SK-N-SH (cell line): ENCODE results near the gene CD96. TPM values are rescaled to one million over a fixed set of nuclear protein-coding genes. Genes with fewer than 3 reads are reported as not detected.
A peak's percentile ranks its signal among the peaks of the same experiment; 100 is the strongest.

Experiments
- CTCF ChIA-PET: fragments of 300-600, 350-600 bp; formaldehyde crosslinking; extraction: SDS; loops from one replicate; lab custom pipeline; 2021; lab: Yijun Ruan, JAX
- POLR2A ChIA-PET: fragments of 350-600 bp; sonication (Branson Sonifier 250); formaldehyde crosslinking; extraction: SDS; loops from one replicate; lab custom pipeline; 2020; ENCODE audit warnings: antibody characterized with exemption, inconsistent platforms; lab: Yijun Ruan, JAX
- DNase-seq: peaks from one replicate; pipeline ENCODE4 v3.0.0; 2012
- H2AFZ ChIP-seq: fragments of 200-600 bp; sonication (generic); 2 replicates; pipeline ENCODE4 v1.8.1; 2016; ENCODE audit warnings: antibody characterized with exemption, mild to moderate bottlenecking, low read depth
- H3F3A ChIP-seq: fragments of 200-600 bp; sonication (generic); replicated peaks from 2 replicates; pipeline ENCODE3; 2016; ENCODE audit warnings: antibody characterized with exemption, mild to moderate bottlenecking; ENCODE audit not compliant: insufficient read depth
- H3K27ac ChIP-seq, 2 experiments: fragments of 200-500 bp in 1 of 2; fragments of 200-600 bp in 1 of 2; sonication (Bioruptor generic) in 1 of 2; sonication (generic), shearing (Covaris generic) in 1 of 2; 2 replicates each; pipeline versions ENCODE4 v1.5.1 to v1.6.1; 2014 to 2016; ENCODE audit warnings: low read depth in 2 of 2, inconsistent platforms in 1 of 2, low read length in 1 of 2, mild to moderate bottlenecking in 1 of 2, mixed read lengths in 1 of 2
- H3K27me3 ChIP-seq: fragments of 200-600 bp; sonication (generic), shearing (Covaris generic); 2 replicates; pipeline ENCODE4 v1.6.1; 2016; ENCODE audit warnings: mixed run types; ENCODE audit not compliant: insufficient read depth
- H3K36me3 ChIP-seq, 2 experiments: fragments of 200-500 bp in 1 of 2; fragments of 200-600 bp in 1 of 2; sonication (Bioruptor generic) in 1 of 2; sonication (generic) in 1 of 2; replicated peaks in 1 of 2; 2 replicates each; pipeline versions ENCODE3 to v1.5.1; 2014 to 2016; ENCODE audit warnings: low read length in 1 of 2, mild to moderate bottlenecking in 1 of 2; ENCODE audit not compliant: insufficient read depth in 2 of 2, control insufficient read depth in 1 of 2
- H3K4me1 ChIP-seq, 2 experiments: fragments of 200-500 bp in 1 of 2; fragments of 200-600 bp in 1 of 2; sonication (Bioruptor generic) in 1 of 2; sonication (generic), shearing (Covaris generic) in 1 of 2; 2 replicates each; pipeline versions ENCODE4 v1.5.1 to v1.6.1; 2014 to 2016; ENCODE audit warnings: low read depth in 1 of 2, low read length in 1 of 2, mixed run types in 1 of 2; ENCODE audit not compliant: insufficient read depth in 2 of 2, control insufficient read depth in 1 of 2
- H3K4me2 ChIP-seq: fragments of 200-600 bp; sonication (generic), shearing (Covaris generic); 2 replicates; pipeline ENCODE4 v1.6.1; 2017; ENCODE audit warnings: mixed run types
- H3K4me3 ChIP-seq, 2 experiments: fragments of 200-500 bp in 1 of 2; fragments of 200-600 bp in 1 of 2; sonication (Bioruptor generic) in 1 of 2; sonication (generic), shearing (Covaris generic) in 1 of 2; 2 replicates each; pipeline versions ENCODE4 v1.5.1 to v1.8.1; 2014 to 2016; ENCODE audit warnings: low read depth in 2 of 2, inconsistent platforms in 1 of 2, low read length in 1 of 2, mild to moderate bottlenecking in 1 of 2, mixed read lengths in 1 of 2, moderate library complexity in 1 of 2
- H3K79me2 ChIP-seq: fragments of 200-600 bp; sonication (generic); 2 replicates; pipeline ENCODE4 v1.8.1; 2017; ENCODE audit warnings: mild to moderate bottlenecking; ENCODE audit not compliant: insufficient read depth
- H3K9ac ChIP-seq: fragments of 200-600 bp; sonication (generic); 2 replicates; pipeline ENCODE4 v1.6.1; 2017; ENCODE audit warnings: mixed run types
- H3K9me2 ChIP-seq: fragments of 200-600 bp; sonication (generic); 2 replicates; pipeline ENCODE4 v1.6.1; 2017; ENCODE audit warnings: mixed run types
- H3K9me3 ChIP-seq: fragments of 200-600 bp; sonication (generic); 2 replicates; pipeline ENCODE4 v1.6.1; 2017; ENCODE audit warnings: mixed run types, mild to moderate bottlenecking, moderate library complexity
- H4K20me1 ChIP-seq: fragments of 200-600 bp; sonication (generic); 2 replicates; pipeline ENCODE4 v1.6.1; 2017; ENCODE audit warnings: mild to moderate bottlenecking, mixed run types; ENCODE audit not compliant: insufficient read depth
- EZH2phosphoT487 ChIP-seq: fragments of 200-600 bp; sonication (generic); IDR thresholded peaks from 2 replicates; pipeline ENCODE4 v1.6.1; 2017; ENCODE audit warnings: low read depth, mixed run types, mild to moderate bottlenecking, antibody characterized with exemption, moderate library complexity, borderline replicate concordance
- FOSL2 ChIP-seq: IDR thresholded peaks from 2 replicates; pipeline ENCODE4 v1.4.0; 2012; ENCODE audit warnings: low read depth, mild to moderate bottlenecking, moderate library complexity, borderline replicate concordance
- FOXM1 ChIP-seq: IDR thresholded peaks from 2 replicates; pipeline ENCODE4 v1.4.0; 2012; ENCODE audit warnings: low read depth, mild to moderate bottlenecking
- IRF3 ChIP-seq: fragments of 150-350 bp; IDR thresholded peaks from 2 replicates; pipeline ENCODE4 v1.6.1; 2016; ENCODE audit warnings: mild to moderate bottlenecking, low read depth, low read length
- JUND ChIP-seq: IDR thresholded peaks from 2 replicates; pipeline ENCODE4 v1.4.0; 2012
- MXI1 ChIP-seq: IDR thresholded peaks from 2 replicates; pipeline ENCODE4 v1.6.1; 2012; ENCODE audit warnings: mild to moderate bottlenecking, low read depth, low read length, improper control_type of control experiment
- POLR2AphosphoS5 ChIP-seq: IDR thresholded peaks from 2 replicates; pipeline ENCODE4 v1.6.1; 2012; ENCODE audit warnings: low read depth, low read length
- RAD21 ChIP-seq: IDR thresholded peaks from 2 replicates; pipeline ENCODE4 v1.6.1; 2012; ENCODE audit warnings: mild to moderate bottlenecking, low read length
- REST ChIP-seq: IDR thresholded peaks from 2 replicates; pipeline ENCODE4 v1.6.1; 2012; ENCODE audit warnings: mild to moderate bottlenecking, low read depth, low read length, moderate library complexity
- RXRA ChIP-seq: IDR thresholded peaks from 2 replicates; pipeline ENCODE4 v1.4.0; 2012; ENCODE audit warnings: low read depth, mild to moderate bottlenecking, borderline replicate concordance
- SIN3A ChIP-seq: IDR thresholded peaks from 2 replicates; pipeline ENCODE4 v1.6.1; 2012; ENCODE audit warnings: low read depth, mild to moderate bottlenecking, low read length, moderate library complexity, borderline replicate concordance
- SMC3 ChIP-seq: IDR thresholded peaks from 2 replicates; pipeline ENCODE4 v1.6.1; 2012; ENCODE audit warnings: low read depth, low read length, improper control_type of control experiment
- TAF1 ChIP-seq: IDR thresholded peaks from 2 replicates; pipeline ENCODE4 v1.6.1; 2012; ENCODE audit warnings: low read depth, mild to moderate bottlenecking, low read length, moderate library complexity, borderline replicate concordance
- USF2 ChIP-seq: fragments of 150-350 bp; IDR thresholded peaks from 2 replicates; pipeline ENCODE4 v1.6.1; 2017; ENCODE audit warnings: antibody characterized with exemption, low read length, low read depth, borderline replicate concordance
- WGBS: methylation state at CpG from one replicate; pipeline ENCODE4 v1.1.6; 2017; ENCODE audit warnings: low lambda C conversion rate; 5-methylcytosine and 5-hydroxymethylcytosine counted together
- polyA plus RNA-seq, 3 experiments: library from polyadenylated mRNA; depleted of rRNA; stranded (reverse); fragments of >200 nt; gene quantifications; 2 replicates each; pipeline ENCODE4 v1.2.3, GENCODE V29; 2012

Gene CD96
- polyA plus RNA-seq, 1 of the 3 experiments (the other 2 are of a cell fraction): 0.02 TPM

GRCh38 chr3:111667621-111668239, 125.7 kb downstream of the CD96 start:
- Histone ChIP-seq H3K9me3 (no peaks in the 10 kb centered on the region), H3K4me1 (peaks cover 0 to 30% of the 10 kb centered on the region in 2 experiments), H3F3A (peaks cover 18% of the 10 kb centered on the region), H3K27ac (peak overlapping the region in 1 of 2 experiments; percentile 34; a peak in 1 of 4 replicates), H3K9ac (no peak overlapping the region)
- TF ChIP-seq JUND (no peak), EZH2phosphoT487 (no peak), USF2 (no peak)
- TF ChIP-seq, all 33 proteins: peak for 0
- no peaks in the 10 kb centered on the region for H3K9me2 ChIP-seq
- 93% methylated on average over 5 of the region's 5 CpGs for WGBS
- no peak overlapping the region for H3K4me3 ChIP-seq
- no peaks in the 10 kb centered on the region for H3K27me3 ChIP-seq
- H3K4me2 ChIP-seq: no peak overlapping the region
- H4K20me1 ChIP-seq: no peaks in the 10 kb centered on the region
- no peak overlapping the region; the same call in 1 of the 2 replicates for H2AFZ ChIP-seq
- ChIA-PET CTCF (interaction anchor here (0.6 to 4.3 kb wide), 8 partner anchors 14 to 384 kb away, joined by 3 to 19 read pairs (median 6); no protein-coding TSS in a partner anchor), POLR2A (no interaction called here)
- H3K36me3 ChIP-seq: no peaks in the 10 kb centered on the region
- H3K79me2 ChIP-seq: no peaks in the 10 kb centered on the region
- DNase-seq: no peak

- TF ChIP-seq FOSL2 (peak; percentile 10; the same call in 1 of the 2 replicates), TAF1 (no peak), POLR2AphosphoS5 (no peak)
- TF ChIP-seq, all 33 proteins: peak for 1
- H3K27ac ChIP-seq: peak overlapping the region in 1 of 2 experiments; percentile 80; a peak in 2 of 4 replicates
- no peaks in the 10 kb centered on the region for H3K9me2 ChIP-seq
- CTCF ChIA-PET: interaction anchor here (0.6 to 4.3 kb wide), 12 partner anchors 13 to 383 kb away, joined by 3 to 19 read pairs (median 5); no protein-coding TSS in a partner anchor
- no peak overlapping the region for H2AFZ ChIP-seq
- POLR2A ChIA-PET: no interaction called here
- no peak overlapping the region for H3K4me2 ChIP-seq
- no peaks in the 10 kb centered on the region for H3K36me3 ChIP-seq
- no peak overlapping the region for H3K4me3 ChIP-seq
- H3K79me2 ChIP-seq: no peaks in the 10 kb centered on the region
- H3K4me1 ChIP-seq: peaks cover 0 to 30% of the 10 kb centered on the region in 2 experiments
- H4K20me1 ChIP-seq: no peaks in the 10 kb centered on the region
- no peaks in the 10 kb centered on the region for H3K27me3 ChIP-seq
- peaks cover 18% of the 10 kb centered on the region for H3F3A ChIP-seq
- H3K9me3 ChIP-seq: no peaks in the 10 kb centered on the region
- no peak overlapping the region for H3K9ac ChIP-seq
- no peak for DNase-seq
Observed at GRCh38 chr3:111668326-111668725, 126.3 kb downstream of the CD96 start.

GRCh38 chr3:111668888-111669488, 127.0 kb downstream of the CD96 start:
- DNase-seq: peak; percentile 48
- POLR2A ChIA-PET: no interaction called here
- peak overlapping the region; percentile 54 for H2AFZ ChIP-seq
- TF ChIP-seq SIN3A (no peak), IRF3 (no peak), RAD21 (peak; percentile 95), FOXM1 (no peak), RXRA (no peak), SMC3 (peak; percentile 67), REST (no peak), TAF1 (no peak), MXI1 (no peak)

More at GRCh38 chr3:111668888-111669488, 127.0 kb downstream of the CD96 start:
- Histone ChIP-seq H3K4me2 (no peak overlapping the region), H3K4me3 (no peak overlapping the region; a peak in 1 of 4 replicates), H3K79me2 (no peaks in the 10 kb centered on the region), H3K9ac (no peak overlapping the region), H4K20me1 (no peaks in the 10 kb centered on the region), H3K27me3 (no peaks in the 10 kb centered on the region), H3K36me3 (no peaks in the 10 kb centered on the region), H3K4me1 (peaks cover 0 to 30% of the 10 kb centered on the region in 2 experiments), H3F3A (peaks cover 18% of the 10 kb centered on the region), H3K9me3 (no peaks in the 10 kb centered on the region), H3K9me2 (no peaks in the 10 kb centered on the region), H3K27ac (peak overlapping the region in 1 of 2 experiments; percentile 80; a peak in 2 of 4 replicates)
- CTCF ChIA-PET: interaction anchor here (0.5 to 4.3 kb wide), 13 partner anchors 9 to 624 kb away, joined by 3 to 19 read pairs (median 5); no protein-coding TSS in a partner anchor
- WGBS: 29% methylated on average over 5 of the region's 5 CpGs
